ENCODE data around the gene ZMIZ1. TPM values are rescaled to one million over a fixed set of nuclear protein-coding genes. Genes with fewer than 3 reads are reported as not detected.
A peak's percentile ranks its signal among the peaks of the same experiment; 100 is the strongest.

ZMIZ1 gene
- total RNA-seq, 1 donor from 2014 or later, result 48.8 TPM

DNA sequence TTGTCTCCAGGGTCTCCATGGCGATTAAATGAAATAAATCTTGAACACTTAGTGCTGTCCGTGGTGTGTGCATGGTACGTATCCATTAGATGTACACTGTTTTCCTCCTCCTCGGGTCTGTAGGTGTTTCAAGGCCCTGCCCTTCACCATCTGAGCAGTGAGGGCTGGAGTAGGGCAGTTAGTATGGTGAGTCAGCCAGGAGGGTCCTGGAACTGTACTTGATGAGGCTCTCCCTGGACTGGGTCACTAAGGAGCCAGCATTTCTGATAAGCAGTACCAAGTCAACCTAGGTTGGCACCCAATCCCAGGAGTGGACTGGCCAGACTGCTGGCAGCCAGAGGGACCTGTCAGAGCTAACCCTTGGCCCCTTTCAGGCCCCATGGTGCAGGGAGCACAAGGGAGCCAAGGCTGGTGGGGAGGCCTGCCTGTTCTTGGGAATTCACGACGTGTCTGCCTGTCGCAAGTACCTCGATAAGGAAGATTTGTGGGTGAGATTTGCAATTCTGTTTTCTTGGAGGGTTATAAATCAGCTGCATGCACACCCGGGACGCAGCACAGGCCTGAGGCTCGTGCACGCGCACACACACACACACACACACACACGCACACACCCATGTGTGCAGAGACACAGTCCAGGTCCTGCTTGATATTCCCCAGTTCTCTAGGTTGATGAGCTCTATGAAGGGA lies 114.2 kb downstream of the ZMIZ1 start:
- intact Hi-C loops (cut with DNase I), result no loop called here
- DNase-seq (ENCODE audit: missing footprints), result peak; percentile 51
- peak; percentile 16 for ATAC-seq

GRCh38 chr10:79183468-79183865 lies 114.7 kb downstream of the ZMIZ1 start:
- intact Hi-C loops (cut with DNase I), result no loop called here
- DNase-seq (ENCODE audit: missing footprints) (no peak), ATAC-seq (no peak)

- DNase-seq (ENCODE audit: missing footprints), result peak; percentile 63
- intact Hi-C loops (cut with DNase I), result no loop called here
- no peak for ATAC-seq
Observed at GRCh38 chr10:79184145-79184625, 115.4 kb downstream of the ZMIZ1 start.

- ATAC-seq, result no peak
- DNase-seq (ENCODE audit: missing footprints), result peak; percentile 37
- intact Hi-C loops (cut with DNase I), result no loop called here
Observed at GRCh38 chr10:79184657-79185056, 115.9 kb downstream of the ZMIZ1 start.

GRCh38 chr10:79185067-79185774 lies 116.5 kb downstream of the ZMIZ1 start:
- ATAC-seq (no peak), DNase-seq (ENCODE audit: missing footprints) (peak; percentile 39)
- intact Hi-C loops (cut with DNase I), result no loop called here

GRCh38 chr10:79185796-79186374 lies 117.1 kb downstream of the ZMIZ1 start:
- intact Hi-C loops (cut with DNase I), result no loop called here
- DNase-seq (ENCODE audit: missing footprints), result peak; percentile 31
- ATAC-seq, result no peak

- ATAC-seq (no peak), DNase-seq (ENCODE audit: missing footprints) (peak; percentile 64)
- intact Hi-C loops (cut with DNase I), result no loop called here
Observed at GRCh38 chr10:79186486-79187120, 117.8 kb downstream of the ZMIZ1 start.

DNA sequence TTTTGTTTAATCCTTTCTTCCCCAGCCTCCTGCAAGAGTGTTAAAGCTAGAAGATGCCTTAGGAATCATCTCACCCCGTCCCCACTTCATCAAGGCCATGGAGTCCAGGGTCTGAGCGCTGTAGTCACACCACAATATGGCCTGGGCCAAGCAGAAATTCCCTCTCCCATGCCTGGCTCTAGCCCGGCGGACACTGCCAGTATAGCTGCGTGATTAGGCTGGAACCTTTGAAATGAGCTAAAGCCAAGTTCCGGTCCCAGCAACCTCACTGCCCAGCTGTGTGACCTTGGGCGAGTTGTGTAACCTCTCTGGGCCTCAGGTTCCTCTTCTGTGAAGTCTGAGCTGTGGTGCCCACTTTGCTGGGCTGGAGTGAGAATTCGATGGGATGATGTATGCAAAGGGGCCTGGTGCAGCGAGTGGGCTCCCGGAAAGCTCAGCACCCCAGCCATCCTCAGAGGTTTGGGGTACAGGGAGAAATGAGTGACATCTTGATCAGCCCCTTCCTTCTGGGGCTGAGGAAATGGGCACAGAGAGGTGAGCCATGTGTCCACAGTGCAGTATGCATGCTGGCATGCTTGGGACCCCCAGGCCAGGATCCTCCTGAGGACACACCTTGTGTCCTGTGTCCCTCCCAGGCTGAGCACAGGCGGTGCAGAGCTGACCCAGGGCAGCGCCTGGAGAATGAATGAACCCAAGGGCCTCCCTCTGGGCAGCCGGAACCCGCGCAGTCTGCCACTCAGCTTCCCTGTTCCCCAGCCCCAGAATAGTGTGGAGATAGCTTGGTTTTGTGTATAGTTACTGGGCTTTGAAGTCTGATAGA lies 118.6 kb downstream of the ZMIZ1 start:
- DNase-seq (ENCODE audit: missing footprints), result no peak
- no peak for ATAC-seq
- intact Hi-C loops (cut with DNase I), result no loop called here

DNA sequence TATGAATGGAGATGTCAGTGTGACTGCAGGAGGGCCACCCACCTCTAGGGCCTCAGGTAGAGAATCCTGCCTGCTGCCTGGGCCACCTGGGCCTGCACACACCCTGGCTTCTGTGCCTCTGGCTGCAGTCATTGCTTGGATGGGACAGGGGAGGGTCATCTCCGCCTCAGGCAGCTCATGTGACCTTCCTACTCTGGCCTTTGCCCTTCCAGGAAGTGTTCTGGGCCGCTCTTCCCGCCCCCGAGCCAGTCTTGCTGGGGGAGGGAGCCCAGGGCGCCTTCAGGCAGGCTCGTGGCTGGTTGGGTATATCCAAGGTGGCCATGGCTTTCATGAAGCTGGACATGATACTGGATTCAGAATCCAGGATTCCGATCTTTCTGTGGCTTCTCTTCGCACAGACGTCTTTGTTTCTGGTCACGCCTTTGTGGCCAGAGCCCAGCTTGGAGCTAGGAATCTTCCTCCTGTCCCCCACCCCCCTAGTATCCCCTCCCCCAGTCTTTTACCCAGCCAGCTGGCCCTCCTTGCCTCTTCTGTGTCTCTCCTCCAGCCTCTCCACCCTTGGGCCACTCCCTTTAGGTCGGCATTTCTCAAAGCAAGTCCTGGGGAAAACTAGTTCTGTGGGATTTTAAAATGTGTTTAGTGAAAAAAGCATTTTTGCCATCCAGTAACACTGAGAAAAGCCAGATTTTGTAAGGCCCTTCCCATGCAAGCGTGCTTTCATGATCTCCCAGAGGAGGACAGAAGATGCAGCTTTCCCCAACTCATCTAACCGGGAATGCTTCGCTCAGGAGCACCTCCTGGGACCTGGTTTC lies 119.6 kb downstream of the ZMIZ1 start:
- ATAC-seq, result no peak
- intact Hi-C loops (cut with DNase I), result no loop called here

GRCh38 chr10:79189181-79189580 lies 120.4 kb downstream of the ZMIZ1 start:
- DNase-seq (ENCODE audit: missing footprints), result no peak
- intact Hi-C loops (cut with DNase I), result no loop called here
- ATAC-seq, result no peak

More for the DNA sequence above, 119.6 kb downstream of the ZMIZ1 start:
- no peak for DNase-seq (ENCODE audit: missing footprints)

- no peak for DNase-seq (ENCODE audit: missing footprints)
- intact Hi-C loops (cut with DNase I), result loop anchor here (5.0 to 10.0 kb wide), 2 partner anchors 38 to 885 kb away; no protein-coding TSS in a partner anchor
- no peak for ATAC-seq
Observed at GRCh38 chr10:79189853-79190435, 121.2 kb downstream of the ZMIZ1 start.

- intact Hi-C loops (cut with DNase I), result loop anchor here (5.0 to 10.0 kb wide), 2 partner anchors 38 to 886 kb away; no protein-coding TSS in a partner anchor
- ATAC-seq, result no peak
- DNase-seq (ENCODE audit: missing footprints), result no peak
Observed at GRCh38 chr10:79190740-79191261, 122.0 kb downstream of the ZMIZ1 start.

- no peak for ATAC-seq
- DNase-seq (ENCODE audit: missing footprints), result no peak
- intact Hi-C loops (cut with DNase I), result loop anchor here (5.0 to 10.0 kb wide), 2 partner anchors 40 to 887 kb away; no protein-coding TSS in a partner anchor
Observed at GRCh38 chr10:79191951-79192676, 123.3 kb downstream of the ZMIZ1 start.

DNA sequence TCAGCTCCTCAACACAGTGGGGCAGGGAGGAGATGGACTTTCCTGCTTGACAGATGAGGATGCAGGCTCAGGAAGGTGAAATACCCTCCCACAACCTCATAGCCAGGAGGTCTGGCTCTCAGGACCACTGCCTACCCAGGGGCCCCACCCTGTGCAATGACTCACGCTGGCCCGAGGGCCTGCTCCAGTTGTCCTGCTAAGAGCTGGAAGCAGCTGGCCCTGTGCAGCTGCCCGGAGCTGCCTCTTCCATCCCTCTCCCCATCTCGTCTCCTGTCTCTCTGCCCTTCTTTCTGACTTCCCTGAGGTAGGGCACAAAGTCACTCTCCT lies 123.9 kb downstream of the ZMIZ1 start:
- no peak for ATAC-seq
- DNase-seq (ENCODE audit: missing footprints), result no peak
- intact Hi-C loops (cut with DNase I), result loop anchor here (5.0 to 10.0 kb wide), 2 partner anchors 40 to 888 kb away; no protein-coding TSS in a partner anchor

DNA sequence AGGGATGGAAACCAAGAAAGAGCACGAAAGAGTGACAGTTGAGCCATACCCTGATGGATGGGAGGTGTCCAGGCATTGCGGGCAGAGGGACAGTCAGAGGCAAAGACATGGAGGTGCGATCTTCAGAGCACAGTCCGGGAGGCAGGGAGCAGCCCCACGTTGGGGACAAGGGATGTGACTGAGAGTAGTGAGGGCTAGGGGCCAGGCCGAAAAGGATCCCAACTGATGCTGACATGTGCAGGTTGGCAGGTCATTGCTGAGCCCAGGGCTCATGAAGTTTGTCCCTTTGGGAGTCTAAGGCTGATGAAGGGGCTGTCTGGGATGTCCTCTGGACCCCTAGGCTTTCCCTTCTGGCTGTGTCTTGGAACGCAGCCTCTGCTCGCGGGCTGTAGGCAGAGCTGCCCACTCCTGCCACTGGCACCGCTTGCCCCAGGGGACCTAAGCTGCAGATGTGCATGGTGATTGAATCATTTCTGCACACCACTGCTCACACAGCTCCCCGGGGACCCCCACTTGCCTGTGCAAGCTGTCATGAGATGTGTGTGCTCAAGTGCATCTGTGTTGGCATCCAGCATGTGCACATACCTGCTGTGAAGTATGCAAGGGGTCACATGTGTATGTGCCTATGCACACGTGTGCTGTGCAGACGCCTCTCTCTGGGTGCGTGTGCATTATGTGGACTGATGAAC lies 125.1 kb downstream of the ZMIZ1 start:
- no peak for DNase-seq (ENCODE audit: missing footprints)
- intact Hi-C loops (cut with DNase I), result loop anchor here (2.0 to 10.0 kb wide), 3 partner anchors 42 to 979 kb away; no protein-coding TSS in a partner anchor
- no peak for ATAC-seq
